HCT116 (cell line): Measurements from ENCODE around the gene GMDS. TPM values are rescaled to one million over a fixed set of nuclear protein-coding genes. Genes with fewer than 3 reads are reported as not detected.

Experiments used
- ATAC-seq: fragments of 200-7000 bp; cut with Tn5 transposase; 2 replicates; pipeline ENCODE4 v1.9.1; 2020; ENCODE audit warnings: mild to moderate bottlenecking, moderate library complexity
- BruUV-seq: library from RNA; stranded (reverse); fragments of 400-500 nt; replicated peaks from 2 replicates; lab custom pipeline; 2021; lab: Mats Ljungman, UMichigan
- CTCF ChIA-PET: fragments of 300-600 bp; sonication (Branson Sonifier 250); formaldehyde crosslinking; loops from one replicate; lab custom pipeline; 2021; ENCODE audit warnings: antibody characterized with exemption; lab: Charles Lee
- POLR2A ChIA-PET: fragments of 300-600, 350-600 bp; sonication (Branson Sonifier 250); formaldehyde crosslinking; loops from one replicate; lab custom pipeline; 2021; ENCODE audit warnings: antibody characterized with exemption; lab: Charles Lee
- RAD21 ChIA-PET, 2 experiments: fragments of 300-600 bp; sonication (Branson Sonifier 250); formaldehyde crosslinking; loops; one replicate each; lab custom pipeline; 2023; ENCODE audit warnings: low total read pairs in 2 of 2; ENCODE audit not compliant: uncharacterized antibody in 2 of 2, unreplicated experiment in 2 of 2, low non-redundant PET in 1 of 2; lab: Charles Lee
- DNase-seq: peaks from one replicate; pipeline ENCODE4 v3.0.0-alpha.2; 2010; ENCODE audit warnings: low read depth, low spot score
- H2AFZ ChIP-seq: fragments of 200-600 bp; shearing (Covaris generic), sonication (generic); 2 replicates; pipeline ENCODE4 v1.6.1; 2017; ENCODE audit warnings: low read depth, mixed run types, mixed read lengths, antibody characterized with exemption, low read length; ENCODE audit not compliant: poor library complexity, severe bottlenecking
- H3K27ac ChIP-seq: 2 replicates; pipeline ENCODE4 v1.5.1; 2012; ENCODE audit warnings: low read depth, low read length
- H3K27me3 ChIP-seq: fragments of 200-600 bp; sonication (generic); 2 replicates; pipeline ENCODE4 v1.6.1; 2016; ENCODE audit warnings: mixed run types, low read length, mixed read lengths; ENCODE audit not compliant: insufficient read depth
- H3K36me3 ChIP-seq, 2 experiments: fragments of 200-500 bp in 1 of 2; fragments of 200-600 bp in 1 of 2; sonication (Bioruptor generic) in 1 of 2; sonication (generic) in 1 of 2; 2 replicates each; pipeline versions ENCODE4 v1.5.1 to v1.6.1; 2014 to 2016; ENCODE audit warnings: low read length in 2 of 2, inconsistent platforms in 1 of 2, mixed read lengths in 1 of 2, mixed run types in 1 of 2; ENCODE audit not compliant: insufficient read depth in 2 of 2, control insufficient read depth in 1 of 2
- H3K4me1 ChIP-seq, 2 experiments: fragments of 200-600 bp in 1 of 2; sonication (generic) in 1 of 2; 2 replicates each; pipeline versions ENCODE4 v1.5.1 to v1.6.1; 2012 to 2017; ENCODE audit warnings: low read length in 2 of 2, inconsistent platforms in 1 of 2, mild to moderate bottlenecking in 1 of 2, mixed read lengths in 1 of 2, mixed run types in 1 of 2, moderate library complexity in 1 of 2; ENCODE audit not compliant: insufficient read depth in 2 of 2, control insufficient read depth in 1 of 2
- H3K4me2 ChIP-seq: fragments of 200-600 bp; sonication (generic); 2 replicates; pipeline ENCODE4 v1.6.1; 2017; ENCODE audit warnings: mixed run types, low read length, mixed read lengths
- H3K4me3 ChIP-seq, 2 experiments: fragments of 200-600 bp in 1 of 2; sonication (generic) in 1 of 2; replicated peaks in 1 of 2; 2 replicates each; pipeline ENCODE4 v1.5.1; 2011 to 2016; ENCODE audit warnings: low read length in 2 of 2, control low read depth in 1 of 2, low read depth in 1 of 2, mild to moderate bottlenecking in 1 of 2, mixed read lengths in 1 of 2, mixed run types in 1 of 2
- H3K79me2 ChIP-seq: fragments of 200-600 bp; sonication (generic); 2 replicates; pipeline ENCODE4 v1.6.1; 2017; ENCODE audit warnings: mild to moderate bottlenecking, mixed run types, low read length, moderate library complexity, mixed read lengths; ENCODE audit not compliant: insufficient read depth
- H3K9ac ChIP-seq: fragments of 200-600 bp; sonication (generic); 2 replicates; pipeline ENCODE4 v1.6.1; 2016; ENCODE audit warnings: low read length, mixed read lengths
- H3K9me2 ChIP-seq: fragments of 200-600 bp; sonication (generic), shearing (Covaris generic); 2 replicates; pipeline ENCODE4 v1.6.1; 2017; ENCODE audit warnings: mixed run types, mild to moderate bottlenecking, moderate library complexity; ENCODE audit not compliant: insufficient read depth
- H3K9me3 ChIP-seq, 2 experiments: fragments of 200-500 bp in 1 of 2; fragments of 200-600 bp in 1 of 2; sonication (Bioruptor generic) in 1 of 2; sonication (generic) in 1 of 2; 2 replicates each; pipeline ENCODE4 v1.6.1; 2014 to 2017; ENCODE audit warnings: low read length in 2 of 2, mixed read lengths in 2 of 2, inconsistent platforms in 1 of 2, low read depth in 1 of 2, mild to moderate bottlenecking in 1 of 2, mixed run types in 1 of 2, moderate library complexity in 1 of 2; ENCODE audit not compliant: control insufficient read depth in 1 of 2, insufficient read depth in 1 of 2
- H4K20me1 ChIP-seq: fragments of 200-600 bp; sonication (generic), shearing (Covaris generic); 2 replicates; pipeline ENCODE4 v1.6.1; 2017; ENCODE audit warnings: mixed run types, mild to moderate bottlenecking, moderate library complexity; ENCODE audit not compliant: insufficient read depth
- CEBPB ChIP-seq: IDR thresholded peaks from 2 replicates; pipeline ENCODE4 v1.6.1; 2012; ENCODE audit warnings: low read depth
- CTCF ChIP-seq, 3 experiments: fragments of 200-600 bp in 1 of 3; sonication (generic) in 1 of 3; IDR thresholded peaks in 2 of 3; conservative IDR thresholded peaks in 1 of 3; 2 replicates each; pipeline ENCODE4 v1.5.1; 2012 to 2017; ENCODE audit warnings: low read depth in 2 of 3, low read length in 2 of 3, antibody characterized with exemption in 1 of 3, borderline replicate concordance in 1 of 3, control low read depth in 1 of 3, mild to moderate bottlenecking in 1 of 3, mixed read lengths in 1 of 3, mixed run types in 1 of 3, moderate library complexity in 1 of 3; ENCODE audit not compliant: insufficient read depth in 1 of 3
- EGR1 ChIP-seq: IDR thresholded peaks from 2 replicates; pipeline ENCODE4 v1.6.1; 2012; ENCODE audit warnings: low read depth
- ELF1 ChIP-seq: IDR thresholded peaks from 2 replicates; pipeline ENCODE4 v1.6.1; 2012; ENCODE audit warnings: low read depth, borderline replicate concordance
- JUND ChIP-seq: IDR thresholded peaks from 2 replicates; pipeline ENCODE4 v1.6.1; 2012
- POLR2A ChIP-seq: IDR thresholded peaks from 2 replicates; pipeline ENCODE4 v1.7.0; 2011; ENCODE audit warnings: borderline replicate concordance; ENCODE audit not compliant: insufficient read depth, insufficient read length; ENCODE audit errors: extremely low read depth
- RAD21 ChIP-seq: IDR thresholded peaks from 2 replicates; pipeline ENCODE4 v1.6.1; 2012; ENCODE audit warnings: low read depth, mild to moderate bottlenecking
- REST ChIP-seq: IDR thresholded peaks from 2 replicates; pipeline ENCODE4 v1.6.1; 2012; ENCODE audit warnings: low read depth
- SP1 ChIP-seq: IDR thresholded peaks from 2 replicates; pipeline ENCODE4 v1.6.1; 2012; ENCODE audit warnings: low read depth
- TCF7L2 ChIP-seq: IDR thresholded peaks from 2 replicates; pipeline ENCODE4 v1.7.0; 2011; ENCODE audit warnings: borderline replicate concordance, inconsistent platforms; ENCODE audit not compliant: insufficient read depth, insufficient read length; ENCODE audit errors: extremely low read depth
- YY1 ChIP-seq: IDR thresholded peaks from 2 replicates; pipeline ENCODE4 v1.6.1; 2011; ENCODE audit warnings: low read length, low read depth, moderate library complexity, mild to moderate bottlenecking; ENCODE audit not compliant: insufficient replicate concordance; ENCODE audit errors: extremely low read depth
- intact Hi-C: fragments of 100-400 bp; cut with micrococcal nuclease; formaldehyde crosslinking; loops from 2 replicates; pipeline ENCODE4 v1.10.0; 2022
- total RNA-seq: library from RNA; stranded (reverse); gene quantifications from one replicate; pipeline ENCODE4 v1.2.1, GENCODE V29; 2021; ENCODE audit not compliant: unreplicated experiment

Gene GMDS
- total RNA-seq, 1 experiment from 2014 or later, result 34.4 TPM

- RAD21 ChIA-PET, result no interaction called here
- POLR2A ChIA-PET, result no interaction called here
- H3K36me3 ChIP-seq, result no peaks in the 10 kb centered on the region
- DNase-seq (no peak), ATAC-seq (no peak)
- intact Hi-C loops, result no loop called here
- TF ChIP-seq RAD21 (no peak), SP1 (no peak), YY1 (no peak), CTCF (IDR thresholded peaks at IDR 0.05 in 2 of 3, conservative IDR thresholded peaks at IDR 0.05 in 1 of 3; ENCODE audit: borderline replicate concordance in 1 of 3, insufficient read depth in 1 of 3, low read depth in 2 of 3, low read length in 2 of 3) (no peak), REST (no peak), EGR1 (no peak), CEBPB (no peak), ELF1 (no peak), POLR2A (no peak), JUND (no peak), TCF7L2 (no peak)
- H3K9me2 ChIP-seq, result no peaks in the 10 kb centered on the region
- no peak overlapping the region for H3K4me2 ChIP-seq
- H3K4me3 ChIP-seq, result no peak overlapping the region
- no peak overlapping the region for H3K9ac ChIP-seq
- H3K79me2 ChIP-seq, result no peaks in the 10 kb centered on the region
- H3K27me3 ChIP-seq, result 0 out of 2 replicates have a peak, but pooled peaks cover 3% of the 10 kb centered on the region
- H3K9me3 ChIP-seq, result no peaks in the 10 kb centered on the region
- H4K20me1 ChIP-seq, result no peaks in the 10 kb centered on the region
- no peaks in the 10 kb centered on the region for H3K4me1 ChIP-seq
- H3K27ac ChIP-seq, result no peak overlapping the region
- no TSS peak for BruUV-seq
- CTCF ChIA-PET, result no interaction called here
- H2AFZ ChIP-seq, result no peak overlapping the region
Observed at GRCh38 chr6:1587977-1588376, 657.4 kb downstream of the GMDS start.
